PC-9 (cell line): ENCODE results near the gene DOC2B. TPM values are rescaled to one million over a fixed set of nuclear protein-coding genes. Genes with fewer than 3 reads are reported as not detected.

ENCODE experiments used
- BruUV-seq: library from RNA; stranded (reverse); fragments of 400-500 nt; replicated peaks from 2 replicates; lab custom pipeline; 2021; lab: Mats Ljungman, UMichigan
- CTCF ChIA-PET: fragments of 300-600 bp; sonication (Branson Sonifier 250); formaldehyde crosslinking; loops from one replicate; lab custom pipeline; 2022; ENCODE audit warnings: antibody characterized with exemption; lab: Charles Lee
- POLR2A ChIA-PET: fragments of 300-600 bp; sonication (Branson Sonifier 250); formaldehyde crosslinking; loops from one replicate; lab custom pipeline; 2022; ENCODE audit warnings: antibody characterized with exemption; ENCODE audit not compliant: unreplicated experiment; lab: Charles Lee
- DNase-seq, 2 experiments: peaks; one replicate each; pipeline versions ENCODE4 v3.0.0 to v3.0.0-alpha.2; 2015 to 2022; ENCODE audit warnings: mixed read lengths in 1 of 2
- H2AFZ ChIP-seq: fragments of 200-600 bp; sonication (generic); 2 replicates; pipeline ENCODE4 v1.8.1; 2017; ENCODE audit warnings: antibody characterized with exemption
- H3F3A ChIP-seq: fragments of 200-600 bp; sonication (generic); 2 replicates; pipeline ENCODE4 v1.8.1; 2017; ENCODE audit warnings: antibody characterized with exemption, mild to moderate bottlenecking, low read depth; ENCODE audit not compliant: insufficient read depth
- H3K27ac ChIP-seq: fragments of 200-600 bp; sonication (generic); 2 replicates; pipeline ENCODE4 v1.6.1; 2016; ENCODE audit warnings: mixed run types
- H3K27me3 ChIP-seq: fragments of 200-600 bp; sonication (generic); 2 replicates; pipeline ENCODE4 v1.6.1; 2016; ENCODE audit warnings: low read depth, mixed run types; ENCODE audit not compliant: insufficient read depth
- H3K36me3 ChIP-seq: fragments of 200-600 bp; sonication (generic); 2 replicates; pipeline ENCODE4 v1.6.1; 2016; ENCODE audit warnings: low read depth, mixed run types
- H3K4me1 ChIP-seq: fragments of 200-600 bp; sonication (generic); replicated peaks from 2 replicates; pipeline ENCODE4 v1.6.1; 2016; ENCODE audit warnings: mixed run types; ENCODE audit not compliant: insufficient read depth
- H3K4me2 ChIP-seq: fragments of 200-600 bp; sonication (generic); 2 replicates; pipeline ENCODE4 v1.6.1; 2017; ENCODE audit warnings: mixed run types
- H3K4me3 ChIP-seq: fragments of 200-600 bp; sonication (generic); 2 replicates; pipeline ENCODE4 v1.6.1; 2016; ENCODE audit warnings: mixed run types
- H3K79me2 ChIP-seq: fragments of 200-600 bp; sonication (generic); 2 replicates; pipeline ENCODE4 v1.6.1; 2017; ENCODE audit warnings: low read depth, mixed run types
- H3K9me2 ChIP-seq: fragments of 200-600 bp; sonication (generic); 2 replicates; pipeline ENCODE4 v1.8.1; 2017; ENCODE audit warnings: mild to moderate bottlenecking; ENCODE audit not compliant: insufficient read depth
- H3K9me3 ChIP-seq: fragments of 200-600 bp; sonication (generic); 2 replicates; pipeline ENCODE4 v1.8.1; 2016; ENCODE audit warnings: low read depth; ENCODE audit not compliant: insufficient read depth
- H4K20me1 ChIP-seq: fragments of 200-600 bp; sonication (generic); 2 replicates; pipeline ENCODE4 v1.8.1; 2017; ENCODE audit not compliant: insufficient read depth
- EZH2 ChIP-seq: fragments of 200-600 bp; sonication (generic); IDR thresholded peaks from 2 replicates; pipeline ENCODE4 v1.8.0; 2017; ENCODE audit warnings: antibody characterized with exemption, low read depth
- intact Hi-C: fragments of 100-400 bp; cut with micrococcal nuclease; formaldehyde crosslinking; loops from one replicate; pipeline ENCODE4 v1.10.0; 2022; ENCODE audit not compliant: unreplicated experiment
- total RNA-seq: library from RNA; stranded (reverse); gene quantifications from 2 replicates; pipeline ENCODE4 v1.2.3, GENCODE V29; 2021
- TF ChIP-seq, protein P1 (sequence below): fragments of 200-600 bp; sonication (generic); conservative IDR thresholded peaks from 2 replicates; pipeline ENCODE4 v1.6.1; 2017; ENCODE audit warnings: mixed run types, antibody characterized with exemption, mild to moderate bottlenecking, moderate library complexity

Gene DOC2B
- total RNA-seq, 1 experiment from 2014 or later = not detected

DNA sequence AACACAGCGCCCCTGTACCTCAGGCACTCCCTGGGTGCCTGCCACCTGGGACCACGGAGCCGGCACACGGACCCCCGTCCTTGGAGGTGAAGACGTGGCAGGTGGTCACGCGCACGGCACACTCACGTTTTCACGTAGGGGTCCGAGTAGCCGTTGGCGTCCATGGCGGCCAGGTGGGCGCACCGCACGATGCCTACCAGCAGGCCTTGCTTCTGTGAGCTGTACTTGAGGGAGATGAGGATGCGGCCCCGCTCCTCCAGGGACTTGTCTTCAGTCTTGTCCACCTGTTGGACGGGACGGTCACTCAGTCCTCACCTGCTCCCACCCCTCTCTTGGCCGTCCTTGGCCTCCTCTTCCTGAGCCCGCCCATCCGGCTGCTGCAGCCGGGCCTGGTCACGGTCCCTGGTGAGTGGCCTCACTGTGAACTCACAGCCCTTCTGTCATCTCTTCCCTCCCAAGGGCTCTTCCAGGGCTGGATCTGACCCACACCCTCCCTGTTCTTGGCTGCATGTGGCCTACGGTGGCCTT is 25.3 kb downstream of the DOC2B start:
- Histone ChIP-seq H4K20me1 (no peaks in the 10 kb centered on the region), H3K4me3 (no peak overlapping the region), H3K27me3 (peaks cover 9% of the 10 kb centered on the region; the same call in 1 of the 2 replicates), H3F3A (no peaks in the 10 kb centered on the region), H3K4me2 (no peak overlapping the region), H3K9me2 (no peaks in the 10 kb centered on the region), H3K27ac (no peak overlapping the region), H3K4me1 (no peaks in the 10 kb centered on the region), H3K79me2 (no peaks in the 10 kb centered on the region), H2AFZ (no peak overlapping the region), H3K36me3 (no peaks in the 10 kb centered on the region), H3K9me3 (no peaks in the 10 kb centered on the region)
- intact Hi-C loops = no loop called here
- DNase-seq = no peak
- ChIA-PET CTCF (no interaction called here), POLR2A (no interaction called here)
- no peak for TF ChIP-seq EZH2
- TF ChIP-seq, protein P1, sequence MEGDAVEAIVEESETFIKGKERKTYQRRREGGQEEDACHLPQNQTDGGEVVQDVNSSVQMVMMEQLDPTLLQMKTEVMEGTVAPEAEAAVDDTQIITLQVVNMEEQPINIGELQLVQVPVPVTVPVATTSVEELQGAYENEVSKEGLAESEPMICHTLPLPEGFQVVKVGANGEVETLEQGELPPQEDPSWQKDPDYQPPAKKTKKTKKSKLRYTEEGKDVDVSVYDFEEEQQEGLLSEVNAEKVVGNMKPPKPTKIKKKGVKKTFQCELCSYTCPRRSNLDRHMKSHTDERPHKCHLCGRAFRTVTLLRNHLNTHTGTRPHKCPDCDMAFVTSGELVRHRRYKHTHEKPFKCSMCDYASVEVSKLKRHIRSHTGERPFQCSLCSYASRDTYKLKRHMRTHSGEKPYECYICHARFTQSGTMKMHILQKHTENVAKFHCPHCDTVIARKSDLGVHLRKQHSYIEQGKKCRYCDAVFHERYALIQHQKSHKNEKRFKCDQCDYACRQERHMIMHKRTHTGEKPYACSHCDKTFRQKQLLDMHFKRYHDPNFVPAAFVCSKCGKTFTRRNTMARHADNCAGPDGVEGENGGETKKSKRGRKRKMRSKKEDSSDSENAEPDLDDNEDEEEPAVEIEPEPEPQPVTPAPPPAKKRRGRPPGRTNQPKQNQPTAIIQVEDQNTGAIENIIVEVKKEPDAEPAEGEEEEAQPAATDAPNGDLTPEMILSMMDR = no peak
- BruUV-seq = no TSS peak

- POLR2A ChIA-PET = no interaction called here
- no TSS peak for BruUV-seq
- CTCF ChIA-PET = no interaction called here
Observed at GRCh38 chr17:155576-155975, 25.9 kb downstream of the DOC2B start.

DNA sequence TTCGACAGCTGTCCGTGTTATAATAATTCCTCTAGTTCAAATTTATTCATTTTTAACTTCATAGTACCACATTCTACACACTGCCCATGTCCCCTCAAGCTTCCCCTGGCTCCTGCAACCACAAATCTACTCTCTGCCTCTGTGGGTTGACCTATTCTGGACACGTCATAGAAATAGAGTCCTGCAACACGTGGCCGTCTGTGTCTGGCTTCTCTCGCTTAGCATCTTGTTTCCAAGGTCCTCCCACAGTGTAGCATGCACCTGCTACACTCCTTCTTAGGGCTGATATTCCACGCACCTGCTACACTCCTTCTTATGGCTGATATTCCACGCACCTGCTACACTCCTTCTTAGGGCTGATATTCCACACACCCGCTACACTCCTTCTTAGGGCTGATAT is 27.6 kb downstream of the DOC2B start:
- ChIA-PET CTCF (no interaction called here), POLR2A (no interaction called here)
- no peaks in the 10 kb centered on the region for H3K4me1 ChIP-seq
- no peak overlapping the region for H3K27ac ChIP-seq
- H3K4me2 ChIP-seq = no peak overlapping the region
- no peaks in the 10 kb centered on the region for H3K9me2 ChIP-seq
- no peaks in the 10 kb centered on the region for H4K20me1 ChIP-seq
- H3K27me3 ChIP-seq = peaks cover 14% of the 10 kb centered on the region; the same call in 1 of the 2 replicates
- no peaks in the 10 kb centered on the region for H3K36me3 ChIP-seq
- H3F3A ChIP-seq = no peaks in the 10 kb centered on the region
- H2AFZ ChIP-seq = no peak overlapping the region
- H3K9me3 ChIP-seq = no peaks in the 10 kb centered on the region
- intact Hi-C loops = no loop called here
- no TSS peak for BruUV-seq
- no peak for TF ChIP-seq EZH2
- TF ChIP-seq, protein P1 = no peak
- no peak overlapping the region for H3K4me3 ChIP-seq
- DNase-seq = no peak
- H3K79me2 ChIP-seq = no peaks in the 10 kb centered on the region

More at GRCh38 chr17:155576-155975, 25.9 kb downstream of the DOC2B start:
- TF ChIP-seq, protein P1 = no peak
- no peak for TF ChIP-seq EZH2
- H3K27ac ChIP-seq = no peak overlapping the region
- H4K20me1 ChIP-seq = no peaks in the 10 kb centered on the region
- intact Hi-C loops = no loop called here
- no peaks in the 10 kb centered on the region for H3K9me3 ChIP-seq
- no peak for DNase-seq
- no peak overlapping the region for H2AFZ ChIP-seq
- no peaks in the 10 kb centered on the region for H3K4me1 ChIP-seq
- no peaks in the 10 kb centered on the region for H3K9me2 ChIP-seq
- no peaks in the 10 kb centered on the region for H3F3A ChIP-seq
- H3K4me3 ChIP-seq = no peak overlapping the region
- no peak overlapping the region for H3K4me2 ChIP-seq
- H3K36me3 ChIP-seq = no peaks in the 10 kb centered on the region
- H3K27me3 ChIP-seq = 0 out of 2 replicates have a peak, but pooled peaks cover 12% of the 10 kb centered on the region
- H3K79me2 ChIP-seq = no peaks in the 10 kb centered on the region
